Activated CD8-positive, alpha-beta memory T cell treated with anti-CD3 and anti-CD28 coated beads, Interleukin-2, amount 50 U/mL, for 48 hours (primary cell): Measurements from ENCODE around the gene CDK6.

Source experiments
- DNase-seq: peaks from one replicate; pipeline ENCODE4 v3.0.0-alpha.2; 2020

The CDK6 gene

DNA sequence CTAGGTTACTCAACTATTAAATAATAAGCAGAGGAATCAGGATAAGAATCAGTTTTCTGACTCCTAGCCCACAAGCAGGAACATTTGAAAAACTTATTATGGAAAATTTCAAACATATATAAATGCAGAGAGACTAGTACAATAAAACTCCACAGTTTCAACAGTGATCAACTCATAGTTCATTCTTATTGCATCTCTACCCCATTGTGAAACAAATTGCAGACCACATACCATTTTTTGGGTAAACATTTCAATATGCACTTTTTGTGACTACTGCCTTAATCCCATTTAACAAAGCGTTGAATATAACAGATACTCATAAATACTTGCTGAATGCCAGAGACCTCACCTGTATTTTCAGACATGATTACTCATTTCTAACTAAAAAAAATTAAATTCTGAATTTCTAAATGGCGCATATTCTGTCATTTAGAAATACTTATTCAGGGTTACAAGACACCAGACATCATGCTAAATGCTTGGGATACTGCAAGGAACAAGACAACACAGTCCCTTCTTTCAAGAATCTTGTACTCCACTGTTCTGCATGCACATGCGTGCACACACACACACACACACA, 11.4 kb downstream of the CDK6 start:
- no peak for DNase-seq

DNA sequence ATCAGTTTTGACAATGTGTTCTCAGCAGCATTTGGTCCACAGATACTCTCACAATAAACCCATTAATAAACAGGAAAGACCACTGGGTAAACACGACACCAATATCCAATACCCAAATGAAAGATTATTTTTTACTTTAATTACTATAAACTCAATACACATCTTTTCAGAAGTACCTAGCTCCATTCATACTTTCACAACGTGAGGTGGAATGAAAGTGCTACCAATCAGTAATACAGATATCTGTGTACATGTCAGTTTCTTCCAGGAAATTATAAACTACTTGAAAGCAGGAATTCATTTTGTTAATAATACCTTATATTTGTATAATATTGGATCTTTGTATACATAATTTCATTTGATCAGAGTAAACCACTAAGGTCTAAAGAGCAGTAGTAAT, 11.9 kb downstream of the CDK6 start:
- DNase-seq, result no peak

DNA sequence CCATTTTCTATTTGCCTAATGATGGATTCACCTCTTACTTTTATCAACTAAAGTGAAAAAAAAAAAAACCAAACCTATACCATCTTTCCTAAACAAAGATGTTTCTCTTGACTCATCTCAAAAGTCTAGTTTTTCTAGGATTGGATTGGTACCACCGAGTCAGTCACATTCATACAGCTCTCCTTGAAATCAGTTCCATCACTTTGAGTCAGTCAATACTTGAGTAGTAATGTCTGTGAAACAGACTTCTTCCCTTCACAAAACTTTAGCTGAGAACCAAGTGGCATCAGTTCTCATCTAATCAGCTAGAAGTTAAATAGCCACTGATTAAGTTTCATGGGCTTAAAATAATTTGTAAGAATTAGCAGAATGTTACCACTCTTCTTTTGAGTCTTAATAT, 13.3 kb downstream of the CDK6 start:
- no peak for DNase-seq

GRCh38 chr7:92820191-92820590, 16.2 kb downstream of the CDK6 start:
- no peak for DNase-seq

DNA sequence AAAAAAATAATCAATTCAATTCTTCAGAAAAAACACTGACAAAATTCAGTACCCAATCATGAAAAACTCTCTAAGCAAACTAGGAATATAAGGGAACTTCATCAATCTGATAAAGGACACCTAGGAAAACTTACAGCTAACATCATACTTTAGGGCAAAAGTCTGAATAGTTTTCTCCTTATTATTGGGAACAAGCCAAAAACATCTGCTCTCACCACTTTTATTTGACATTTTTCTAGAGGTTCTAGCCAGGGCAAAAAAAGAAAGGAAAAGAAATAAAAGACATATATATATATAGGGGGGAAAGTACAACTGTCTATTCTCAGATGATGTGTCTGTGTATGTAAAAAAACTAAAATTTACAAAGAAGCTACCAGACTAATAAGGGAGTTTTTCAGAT, 19.0 kb downstream of the CDK6 start:
- no peak for DNase-seq

DNA sequence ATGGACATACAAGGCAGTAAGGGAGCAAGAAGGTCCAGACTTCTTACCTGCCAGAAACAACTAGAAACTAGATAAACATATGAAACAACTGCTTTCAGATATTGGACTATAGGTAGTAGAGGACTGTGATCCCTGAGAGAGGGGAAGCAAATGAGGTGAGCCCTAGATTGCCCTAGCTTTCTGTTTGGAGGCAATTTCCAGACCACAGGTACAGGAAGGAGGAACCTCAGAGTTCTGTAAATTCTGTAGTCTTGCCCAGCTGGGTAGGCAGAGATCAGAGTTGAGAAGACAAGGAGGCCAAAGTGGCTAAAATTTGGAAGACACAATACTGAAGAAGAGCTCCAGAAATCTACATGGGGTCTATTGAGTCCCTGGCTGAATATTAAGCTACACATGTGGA, 21.0 kb downstream of the CDK6 start:
- no peak for DNase-seq

DNA sequence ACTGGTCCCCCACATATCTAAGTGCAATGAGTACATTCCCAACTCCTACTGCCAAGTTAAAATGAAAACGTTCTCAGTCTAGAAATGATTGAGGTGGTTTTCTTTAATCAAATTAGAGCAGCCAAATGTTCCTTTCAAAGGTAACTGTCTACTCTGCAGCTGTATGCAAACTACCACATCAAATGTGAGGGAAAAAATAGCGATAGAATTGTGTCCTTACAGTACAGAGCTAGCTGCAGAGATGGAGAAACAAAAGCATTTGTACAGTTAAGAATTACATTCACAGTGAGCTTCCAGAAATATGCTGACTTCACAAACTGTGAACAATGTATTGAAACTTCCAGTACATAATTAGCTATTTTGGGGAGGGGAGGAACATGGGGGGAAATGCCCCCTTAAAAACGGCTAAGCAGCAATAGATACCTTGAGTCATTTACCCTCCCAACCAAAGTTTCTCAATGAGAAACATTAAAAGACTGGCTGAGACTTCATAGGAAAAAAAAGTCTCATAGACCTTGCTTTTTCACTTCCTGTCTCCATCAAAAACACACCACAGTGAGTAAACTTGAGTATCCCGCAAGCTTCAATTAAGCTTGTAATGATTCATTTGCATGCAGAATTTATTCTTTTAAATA, 22.9 kb downstream of the CDK6 start:
- no peak for DNase-seq

DNA sequence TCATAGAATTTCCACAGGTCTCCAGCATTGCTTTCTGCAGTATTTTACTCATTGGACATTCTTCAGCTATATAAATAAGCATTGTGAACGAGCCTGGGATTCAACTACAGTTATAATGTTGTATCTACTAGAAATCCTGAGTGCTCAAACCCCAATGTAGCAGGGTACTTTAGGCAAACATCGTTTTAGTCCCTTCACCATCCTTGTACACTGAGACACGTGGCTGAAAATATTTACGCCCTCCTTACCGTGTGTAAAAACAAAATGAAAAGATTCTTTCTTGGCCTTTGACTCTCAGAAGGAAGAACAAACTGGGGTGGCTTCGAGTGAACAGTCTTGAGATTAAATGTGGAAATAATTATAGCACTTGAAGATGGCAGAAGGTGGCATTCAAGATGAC, 25.2 kb downstream of the CDK6 start:
- DNase-seq, result no peak

GRCh38 chr7:92809760-92810573, 26.4 kb downstream of the CDK6 start:
- peak; percentile 64 for DNase-seq

DNA sequence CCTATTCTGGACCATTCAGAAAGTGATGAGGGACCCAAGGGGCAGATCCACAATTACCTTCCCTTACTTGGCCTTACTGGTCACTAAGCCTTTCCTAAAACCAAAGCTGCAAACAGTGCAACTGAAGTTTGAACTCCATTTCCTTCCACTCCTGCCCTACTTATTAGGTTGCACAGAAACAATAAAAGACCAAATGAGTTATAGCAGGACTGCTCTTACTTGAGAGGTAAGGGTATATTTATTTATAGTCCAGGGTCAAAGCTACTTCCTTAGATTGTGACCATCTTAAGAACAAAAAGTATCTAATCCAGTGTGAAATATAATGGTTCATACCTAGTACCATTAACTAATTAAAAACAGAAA, 27.0 kb downstream of the CDK6 start:
- DNase-seq, result no peak

DNA sequence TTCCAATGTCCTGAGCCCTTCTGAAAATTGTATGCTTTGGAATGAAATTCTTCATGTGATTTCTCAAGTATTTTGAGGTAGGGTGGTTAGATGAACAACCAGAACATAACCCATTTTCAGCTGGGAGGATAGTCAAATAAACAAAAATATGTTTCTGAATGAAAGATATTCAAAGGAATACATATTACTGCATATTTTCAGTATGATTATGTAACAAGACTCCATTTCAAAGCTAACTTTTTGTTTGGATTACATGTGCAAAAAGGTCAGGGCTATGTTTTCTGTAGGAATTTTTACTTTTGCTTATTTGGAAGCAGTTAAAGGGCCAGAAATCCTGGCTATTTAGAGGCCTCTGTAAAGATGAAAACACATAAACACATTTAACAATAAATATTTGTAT, 27.7 kb downstream of the CDK6 start:
- no peak for DNase-seq

- DNase-seq, result no peak
Observed at GRCh38 chr7:92808006-92808405, 28.4 kb downstream of the CDK6 start.

DNA sequence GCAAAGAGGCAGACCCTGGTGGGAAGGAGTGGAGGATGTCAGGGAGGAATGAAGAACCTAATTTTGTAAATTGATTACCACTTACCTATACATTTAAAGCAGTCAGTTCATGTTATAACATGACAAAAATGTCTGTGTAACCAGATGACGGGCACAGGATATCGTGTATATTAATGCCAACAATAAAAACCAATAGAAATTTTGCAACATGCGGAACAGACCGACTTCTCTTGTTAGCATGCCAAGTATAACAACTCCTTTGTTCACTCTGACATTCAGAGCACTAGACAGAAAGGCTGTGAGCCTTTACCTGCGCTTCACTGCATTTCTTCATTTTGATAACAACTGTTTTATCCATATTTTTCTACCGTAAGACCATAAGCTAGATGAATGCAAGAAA, 29.9 kb downstream of the CDK6 start:
- DNase-seq, result no peak

- no peak for DNase-seq
Observed at GRCh38 chr7:92802406-92802805, 34.0 kb downstream of the CDK6 start.

DNA sequence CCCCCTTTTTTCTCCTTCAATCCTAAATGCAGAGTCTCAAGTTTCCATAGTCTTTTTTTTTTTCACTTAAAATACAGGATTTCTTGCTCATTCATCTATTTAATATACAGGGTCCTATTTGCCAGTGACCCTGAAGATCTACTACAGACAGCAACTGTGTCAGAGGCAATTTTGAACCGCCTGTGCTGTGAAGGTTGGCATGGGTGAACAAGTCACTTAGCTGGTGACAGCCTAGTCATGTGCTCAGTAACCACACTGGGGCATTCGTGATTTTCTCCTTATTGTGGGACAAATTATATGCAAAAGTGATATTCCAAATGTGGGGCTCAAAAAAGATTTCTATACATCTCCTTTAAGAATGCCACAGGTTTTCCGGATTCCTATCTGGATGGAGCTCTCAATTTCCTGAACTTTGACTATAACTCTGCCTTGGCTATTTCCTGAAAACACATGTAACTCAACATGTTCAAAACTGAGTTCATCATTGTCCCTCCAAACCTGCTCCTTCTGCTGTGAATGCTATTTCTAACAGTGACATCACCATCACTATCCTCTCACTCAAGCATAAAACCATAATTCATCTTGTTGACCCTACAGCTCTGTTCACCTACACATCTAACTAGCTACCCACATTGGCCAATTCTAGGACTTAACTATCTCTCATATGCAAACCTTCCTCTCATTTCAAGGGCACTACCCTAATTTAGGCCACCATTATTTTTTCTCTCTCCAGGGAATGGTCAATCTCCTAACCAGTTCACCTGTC, 36.7 kb downstream of the CDK6 start:
- DNase-seq, result no peak

DNA sequence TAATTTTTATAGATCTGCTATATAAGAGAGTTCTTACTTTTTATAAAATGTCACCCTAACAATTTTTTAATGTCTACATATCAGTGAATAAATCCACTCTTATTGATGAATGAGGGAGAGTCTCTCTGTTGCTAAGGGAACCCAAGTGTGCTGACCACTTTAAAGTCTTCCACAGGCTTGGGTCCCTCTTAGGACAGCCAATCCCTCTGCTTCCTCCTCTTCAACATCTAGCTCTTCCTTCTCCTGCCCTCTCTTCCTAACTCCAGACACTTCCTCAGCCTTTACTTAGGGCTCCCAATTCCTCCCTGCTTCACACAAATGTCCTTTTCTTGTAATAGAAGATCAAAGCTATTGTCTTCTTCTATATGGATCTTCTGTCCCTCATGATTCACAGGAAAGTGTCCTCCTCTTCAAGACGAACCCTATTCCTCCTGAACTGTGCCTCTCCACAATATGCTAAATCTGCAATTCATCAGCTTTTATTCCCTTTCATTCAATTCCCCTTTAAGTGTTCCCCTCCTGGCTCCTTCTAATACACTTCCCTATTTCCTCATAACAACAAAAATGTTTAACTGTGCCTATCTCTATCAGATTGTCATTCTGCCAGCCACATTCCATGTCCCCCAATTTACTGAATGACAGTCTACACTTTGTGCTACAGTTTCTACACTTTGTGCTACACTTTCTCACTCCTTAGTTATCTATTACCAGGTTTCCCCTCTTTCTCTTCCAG, 37.7 kb downstream of the CDK6 start:
- DNase-seq, result no peak

- DNase-seq, result peak; percentile 60
Observed at GRCh38 chr7:92797693-92798092, 38.7 kb downstream of the CDK6 start.

DNA sequence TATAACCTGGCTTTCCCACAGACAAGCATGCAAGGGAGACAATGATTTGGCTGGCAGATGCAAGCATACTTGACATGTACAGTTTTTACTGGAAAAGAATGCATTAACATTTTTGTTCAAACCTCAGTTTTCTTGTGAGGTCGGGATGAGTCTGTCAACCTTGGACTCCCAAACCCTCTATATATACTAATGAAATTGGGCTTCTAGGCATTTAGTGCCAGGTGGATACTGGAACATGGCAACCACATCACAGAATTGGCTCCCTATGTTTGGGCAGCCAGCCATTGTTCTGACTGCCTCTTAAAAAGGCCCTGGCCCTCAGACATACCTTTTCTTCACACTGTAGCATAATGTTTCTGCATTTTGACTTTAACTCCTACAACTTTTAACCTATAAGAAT, 39.1 kb downstream of the CDK6 start:
- no peak for DNase-seq

DNA sequence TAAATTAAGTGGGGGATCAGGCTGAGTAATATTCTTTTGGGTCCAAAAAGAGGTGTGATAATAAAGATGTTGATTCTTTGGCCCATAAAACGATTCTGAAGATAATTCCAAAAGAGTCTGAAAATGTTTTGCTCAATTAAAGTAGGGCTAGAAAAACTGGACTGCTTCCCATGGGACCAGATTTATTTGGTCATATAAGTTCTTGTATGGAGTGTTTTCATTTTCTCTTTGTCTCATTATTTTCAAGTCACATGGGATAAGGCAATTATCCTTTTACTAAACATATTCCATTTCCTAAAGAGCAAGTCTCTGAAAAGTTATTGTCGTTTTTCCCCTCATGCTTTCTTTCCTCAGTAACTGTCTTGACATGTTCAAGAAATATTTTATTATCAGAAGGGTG, 41.5 kb downstream of the CDK6 start:
- no peak for DNase-seq

- DNase-seq, result no peak
Observed at GRCh38 chr7:92794391-92794790, 42.0 kb downstream of the CDK6 start.

DNA sequence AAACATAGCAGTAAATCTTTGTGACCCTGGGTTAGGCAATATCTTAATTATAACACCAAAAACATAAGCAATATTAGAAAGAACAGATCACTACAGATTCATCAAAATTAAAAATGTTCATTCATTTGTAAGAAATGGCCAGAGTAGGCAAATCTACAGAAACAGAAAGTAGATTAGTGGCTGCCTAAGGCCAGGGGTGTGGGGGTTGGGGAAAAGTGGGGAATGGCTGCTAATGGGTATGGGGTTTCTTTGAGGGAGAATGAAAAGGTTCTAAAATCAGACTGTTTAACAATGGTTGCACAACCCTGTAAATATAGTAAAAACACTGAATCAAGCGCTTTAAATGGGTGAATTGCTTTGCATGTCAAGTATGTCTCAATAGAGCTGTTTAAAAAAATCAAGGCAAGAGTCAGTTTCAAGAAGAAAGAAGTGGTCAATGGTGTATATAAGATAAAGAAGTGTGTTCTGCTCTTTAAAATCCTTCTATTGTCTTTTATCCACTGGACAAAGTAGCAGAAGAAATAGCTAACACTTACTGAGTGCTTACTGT, 42.6 kb downstream of the CDK6 start:
- DNase-seq, result no peak

GRCh38 chr7:92790992-92791391, 45.4 kb downstream of the CDK6 start:
- DNase-seq, result no peak
